HepG2 (cell line): ENCODE data around the gene NEURL2. TPM values are rescaled to one million over a fixed set of nuclear protein-coding genes. Genes with fewer than 3 reads are reported as not detected.

Experiments
- ARID5B ChIP-seq: IDR thresholded peaks from 2 replicates; pipeline ENCODE4 v1.4.0; 2020; ENCODE audit warnings: mild to moderate bottlenecking, missing genetic modification reagents
- BHLHE40 ChIP-seq: IDR thresholded peaks from 2 replicates; pipeline ENCODE4 v1.6.1; 2011; ENCODE audit warnings: low read length, improper control_type of control experiment
- EEA1 ChIP-seq: sonication (generic); formaldehyde crosslinking; IDR thresholded peaks from 2 replicates; pipeline ENCODE4 v1.5.1; 2020; ENCODE audit warnings: mild to moderate bottlenecking, missing genetic modification reagents, borderline replicate concordance
- FLYWCH1 ChIP-seq: sonication (generic); formaldehyde crosslinking; IDR thresholded peaks from 2 replicates; pipeline ENCODE4 v1.8.1; 2023; ENCODE audit warnings: mild to moderate bottlenecking, missing genetic modification reagents
- FOXA1 ChIP-seq, 2 experiments: fragments of 450-650 bp in 1 of 2; sonication (generic) in 1 of 2; formaldehyde crosslinking in 1 of 2; IDR thresholded peaks; 2 replicates each; pipeline versions ENCODE4 v1.4.0 to v1.6.1; 2016 to 2020; ENCODE audit warnings: missing genetic modification reagents in 1 of 2
- LRRFIP1 ChIP-seq: sonication (generic); formaldehyde crosslinking; conservative IDR thresholded peaks from 2 replicates; pipeline ENCODE4 v1.4.0; 2020; ENCODE audit warnings: missing genetic modification reagents
- MAFG ChIP-seq: sonication (generic); formaldehyde crosslinking; IDR thresholded peaks from 2 replicates; pipeline ENCODE4 v1.5.1; 2020; ENCODE audit warnings: mild to moderate bottlenecking, missing genetic modification reagents
- MED13 ChIP-seq: sonication (generic); formaldehyde crosslinking; IDR thresholded peaks from 2 replicates; pipeline ENCODE4 v1.5.0; 2020; ENCODE audit warnings: missing genetic modification reagents
- MTA1 ChIP-seq: sonication (generic); formaldehyde crosslinking; IDR thresholded peaks from 2 replicates; pipeline ENCODE4 v1.4.0; 2020; ENCODE audit warnings: missing genetic modification reagents, mild to moderate bottlenecking, borderline replicate concordance
- NPAS2 ChIP-seq: sonication (generic); formaldehyde crosslinking; IDR thresholded peaks from 2 replicates; pipeline ENCODE4 v1.8.0; 2022; ENCODE audit warnings: mild to moderate bottlenecking, missing genetic modification reagents, borderline replicate concordance
- PAWR ChIP-seq: sonication (generic); formaldehyde crosslinking; IDR thresholded peaks from 2 replicates; pipeline ENCODE4 v1.4.0; 2020; ENCODE audit warnings: missing genetic modification reagents, mild to moderate bottlenecking, borderline replicate concordance
- RFX1 ChIP-seq: fragments of 450-650 bp; IDR thresholded peaks from 2 replicates; pipeline ENCODE4 v1.6.1; 2017
- SUZ12 ChIP-seq: fragments of 150-350 bp; IDR thresholded peaks from 2 replicates; pipeline ENCODE4 v1.6.1; 2014; ENCODE audit warnings: low read depth, low read length
- XRCC5 ChIP-seq: fragments of 200-400 bp; formaldehyde crosslinking; optimal IDR thresholded peaks from 2 replicates; pipeline ENCODE3; 2017; ENCODE audit warnings: mild to moderate bottlenecking, low read length
- ZFP1 ChIP-seq: IDR thresholded peaks from 2 replicates; pipeline ENCODE4 v1.6.1; 2016
- ZNF207 ChIP-seq: fragments of 450-650 bp; IDR thresholded peaks from 2 replicates; pipeline ENCODE4 v1.6.1; 2016; ENCODE audit warnings: antibody characterized with exemption, borderline replicate concordance
- ZNF333 ChIP-seq: sonication (generic); formaldehyde crosslinking; IDR thresholded peaks from 2 replicates; pipeline ENCODE4 v1.4.0; 2020; ENCODE audit warnings: mild to moderate bottlenecking, missing genetic modification reagents, borderline replicate concordance
- ZNF484 ChIP-seq: sonication (generic); formaldehyde crosslinking; IDR thresholded peaks from 2 replicates; pipeline ENCODE4 v1.5.1; 2020; ENCODE audit warnings: mild to moderate bottlenecking, low read depth, missing genetic modification reagents, borderline replicate concordance
- ZNF512B ChIP-seq: sonication (generic); formaldehyde crosslinking; IDR thresholded peaks from 2 replicates; pipeline ENCODE4 v1.5.1; 2020; ENCODE audit warnings: missing genetic modification reagents, mild to moderate bottlenecking, borderline replicate concordance
- ZNF782 ChIP-seq: sonication (generic); formaldehyde crosslinking; IDR thresholded peaks from 2 replicates; pipeline ENCODE4 v1.4.0; 2020; ENCODE audit warnings: missing genetic modification reagents, mild to moderate bottlenecking, borderline replicate concordance
- ZNF816 ChIP-seq: sonication (generic); formaldehyde crosslinking; IDR thresholded peaks from 2 replicates; pipeline ENCODE4 v1.8.0; 2022; ENCODE audit warnings: missing genetic modification reagents, mild to moderate bottlenecking, borderline replicate concordance
- ZZZ3 ChIP-seq: sonication (generic); formaldehyde crosslinking; IDR thresholded peaks from 2 replicates; pipeline ENCODE4 v1.4.0; 2020; ENCODE audit warnings: missing genetic modification reagents, mild to moderate bottlenecking, borderline replicate concordance
- polyA plus RNA-seq, 8 experiments: library from polyadenylated mRNA; depleted of rRNA in 3 of 8; stranded (reverse) in 7 of 8; unstranded in 1 of 8; fragments of >200 nt; fragmentation: Illumina TruSeq in 4 of 8; extraction: Trizol in 4 of 8; gene quantifications; 2 replicates each; pipeline versions ENCODE4 v1.2.1 to v1.2.3, GENCODE V29; 2011 to 2016; ENCODE audit warnings: low read depth in 4 of 8, missing spikeins in 1 of 8, mixed read lengths in 1 of 8; ENCODE audit not compliant: insufficient read depth in 1 of 8
- total RNA-seq, 5 experiments: library from RNA; depleted of rRNA; stranded (reverse); fragments of >200 nt; fragmentation: Illumina TruSeq; extraction: Trizol; gene quantifications; 2 replicates each; pipeline ENCODE4 v1.2.3, GENCODE V29; 2016; ENCODE audit warnings: low read depth in 1 of 5

The NEURL2 gene
- total and polyA plus RNA-seq, 2 of the 13 experiments (the other 11 are each of a cell fraction or from before 2014, with no cell fraction given) = 7.2 to 9.7 TPM

GRCh38 chr20:45925821-45926506 lies 35.0 kb upstream of the NEURL2 start (continued):
- TF ChIP-seq ARID5B (CRISPR knock-in tag) (peak; percentile 39; the same call in 1 of the 2 replicates), MED13 (no peak), ZNF484 (CRISPR knock-in tag) (no peak), RFX1 (no peak), ZNF512B (CRISPR knock-in tag) (no peak), NPAS2 (CRISPR knock-in tag) (no peak), ZNF333 (CRISPR knock-in tag) (no peak), ZNF782 (no peak), FOXA1 (IDR thresholded peaks at IDR 0.05) (no peak), FOXA1 (CRISPR knock-in tag; IDR thresholded peaks at IDR 0.05) (peak; percentile 14; the same call in 1 of the 2 replicates), LRRFIP1 (CRISPR knock-in tag) (no peak), EEA1 (no peak; the same call in 1 of the 2 replicates), FLYWCH1 (CRISPR knock-in tag) (no peak), MTA1 (CRISPR knock-in tag) (peak; percentile 82; the same call in 1 of the 2 replicates), PAWR (CRISPR knock-in tag) (no peak), SUZ12 (no peak), XRCC5 (no peak), ZFP1 (CRISPR knock-in tag) (no peak), BHLHE40 (no peak), ZZZ3 (no peak), ZNF816 (CRISPR knock-in tag) (no peak), MAFG (CRISPR knock-in tag) (no peak), ZNF207 (no peak; the same call in 1 of the 2 replicates)
